ENCODE results near the gene CAB39. TPM values are rescaled to one million over a fixed set of nuclear protein-coding genes. Genes with fewer than 3 reads are reported as not detected.
A peak's percentile ranks its signal among the peaks of the same experiment; 100 is the strongest.

CAB39 gene
- polyA plus RNA-seq, 3 donors, result 33.1 to 53.8 (median 38.3) TPM

GRCh38 chr2:230807729-230808128 lies 95.1 kb downstream of the CAB39 start:
- no CpG with 5 or more reads among the region's 3 CpGs for WGBS (ENCODE audit: insufficient coverage)
- Mint-ChIP-seq H3K27me3 (ENCODE audit: low read depth in 3 of 3) (peaks cover 0 to 1% (median 0%) of the 10 kb centered on the region in 3 donors), H3K27ac (peak overlapping the region in 5 of 7 donors; percentile 19 to 79 (median 50)), H3K4me3 (no peak overlapping the region), H3K4me1 (peaks cover 5% of the 10 kb centered on the region), H3K36me3 (peaks cover 60 to 75% of the 10 kb centered on the region in 2 donors), H3K9me3 (no peaks in the 10 kb centered on the region)
- Histone ChIP-seq H3K27ac (ENCODE audit: low read depth in 1 of 2, low read length in 2 of 2) (peak overlapping the region in 1 of 2 donors; percentile 49), H3K36me3 (replicated peaks in 1 of 2; ENCODE audit: control insufficient read depth in 1 of 2, insufficient read depth in 2 of 2, low read length in 2 of 2) (peaks cover 35 to 65% of the 10 kb centered on the region in 2 donors), H3K9ac (ENCODE audit: insufficient read depth, low read length, poor library complexity, severe bottlenecking) (no peak overlapping the region), H4K20me1 (ENCODE audit: insufficient read depth, low read length) (peaks cover 75% of the 10 kb centered on the region), H3K79me2 (ENCODE audit: insufficient read depth, low read length) (no peaks in the 10 kb centered on the region), H3K4me1 (ENCODE audit: control insufficient read depth in 1 of 2, insufficient read depth in 2 of 2, low read length in 2 of 2) (no peaks in the 10 kb centered on the region), H3K27me3 (ENCODE audit: control insufficient read depth in 2 of 2, insufficient read depth in 2 of 2, low read length in 2 of 2) (no peaks in the 10 kb centered on the region), H3K4me3 (replicated peaks in 1 of 3; ENCODE audit: low read depth in 2 of 3, low read length in 3 of 3) (no peak overlapping the region), H3K4me2 (replicated peaks; ENCODE audit: extremely low read depth, low read length, poor library complexity, severe bottlenecking) (no peak overlapping the region), H3K9me3 (replicated peaks in 1 of 2; ENCODE audit: control insufficient read depth in 1 of 2, insufficient read depth in 1 of 2, low read length in 2 of 2) (no peaks in the 10 kb centered on the region), H2AFZ (ENCODE audit: insufficient read depth, low read depth, low read length, poor library complexity, severe bottlenecking) (no peak overlapping the region)
- intact Hi-C loops (cut with micrococcal nuclease), result no loop called here
- TF ChIP-seq CTCF (IDR thresholded peaks at IDR 0.05), result no peak
- DNase-seq, result no peak

GRCh38 chr2:230809015-230809414 lies 96.4 kb downstream of the CAB39 start:
- H3K9ac ChIP-seq (ENCODE audit: insufficient read depth, low read length, poor library complexity, severe bottlenecking), result no peak overlapping the region
- H3K36me3 ChIP-seq (replicated peaks in 1 of 2; ENCODE audit: control insufficient read depth in 1 of 2, insufficient read depth in 2 of 2, low read length in 2 of 2), result peaks cover 45 to 77% of the 10 kb centered on the region in 2 donors
- DNase-seq, result no peak
- peaks cover 87% of the 10 kb centered on the region for H4K20me1 ChIP-seq (ENCODE audit: insufficient read depth, low read length)
- H3K9me3 Mint-ChIP-seq, result no peaks in the 10 kb centered on the region
- H3K36me3 Mint-ChIP-seq, result peaks cover 61 to 78% of the 10 kb centered on the region in 2 donors
- H3K27me3 ChIP-seq (ENCODE audit: control insufficient read depth in 2 of 2, insufficient read depth in 2 of 2, low read length in 2 of 2), result no peaks in the 10 kb centered on the region
- H3K4me1 Mint-ChIP-seq, result peaks cover 5% of the 10 kb centered on the region
- no peak overlapping the region for H3K27ac ChIP-seq (ENCODE audit: low read depth in 1 of 2, low read length in 2 of 2)
- intact Hi-C loops (cut with micrococcal nuclease), result no loop called here
- H3K4me2 ChIP-seq (replicated peaks; ENCODE audit: extremely low read depth, low read length, poor library complexity, severe bottlenecking), result no peak overlapping the region
- H3K4me3 ChIP-seq (replicated peaks in 1 of 3; ENCODE audit: low read depth in 2 of 3, low read length in 3 of 3), result no peak overlapping the region
- no peaks in the 10 kb centered on the region for H3K79me2 ChIP-seq (ENCODE audit: insufficient read depth, low read length)
- H3K4me3 Mint-ChIP-seq, result no peak overlapping the region
- WGBS (ENCODE audit: insufficient coverage), result 94% methylated on average over 8 of the region's 10 CpGs
- H3K27me3 Mint-ChIP-seq (ENCODE audit: low read depth in 3 of 3), result peaks cover 0 to 1% (median 0%) of the 10 kb centered on the region in 3 donors
- no peaks in the 10 kb centered on the region for H3K4me1 ChIP-seq (ENCODE audit: control insufficient read depth in 1 of 2, insufficient read depth in 2 of 2, low read length in 2 of 2)
- no peak for TF ChIP-seq CTCF (IDR thresholded peaks at IDR 0.05)
- H3K27ac Mint-ChIP-seq, result peak overlapping the region in 2 of 7 donors; percentile 9 to 40
- H2AFZ ChIP-seq (ENCODE audit: insufficient read depth, low read depth, low read length, poor library complexity, severe bottlenecking), result no peak overlapping the region
- no peaks in the 10 kb centered on the region for H3K9me3 ChIP-seq (replicated peaks in 1 of 2; ENCODE audit: control insufficient read depth in 1 of 2, insufficient read depth in 1 of 2, low read length in 2 of 2)
